SK-N-SH (cell line): ENCODE data around the gene FKBP5.

Source experiments
- CTCF ChIP-seq: fragments of 200-600 bp; sonication (generic); IDR thresholded peaks from 2 replicates; pipeline ENCODE4 v1.6.1; 2017; ENCODE audit warnings: antibody characterized with exemption, mild to moderate bottlenecking, moderate library complexity
- EZH2phosphoT487 ChIP-seq: fragments of 200-600 bp; sonication (generic); IDR thresholded peaks from 2 replicates; pipeline ENCODE4 v1.6.1; 2017; ENCODE audit warnings: low read depth, mixed run types, mild to moderate bottlenecking, antibody characterized with exemption, moderate library complexity, borderline replicate concordance
- JUND ChIP-seq: IDR thresholded peaks from 2 replicates; pipeline ENCODE4 v1.4.0; 2012
- NRF1 ChIP-seq: IDR thresholded peaks from 2 replicates; pipeline ENCODE4 v1.6.1; 2012; ENCODE audit warnings: low read depth, mild to moderate bottlenecking, low read length
- POLR2AphosphoS5 ChIP-seq: IDR thresholded peaks from 2 replicates; pipeline ENCODE4 v1.6.1; 2012; ENCODE audit warnings: low read depth, low read length
- RAD21 ChIP-seq: IDR thresholded peaks from 2 replicates; pipeline ENCODE4 v1.6.1; 2012; ENCODE audit warnings: mild to moderate bottlenecking, low read length
- RCOR1 ChIP-seq: fragments of 150-350 bp; IDR thresholded peaks from 2 replicates; pipeline ENCODE4 v1.6.1; 2017; ENCODE audit warnings: antibody characterized with exemption, low read length
- REST ChIP-seq: IDR thresholded peaks from 2 replicates; pipeline ENCODE4 v1.6.1; 2012; ENCODE audit warnings: mild to moderate bottlenecking, low read depth, low read length, moderate library complexity
- RFX5 ChIP-seq: IDR thresholded peaks from 2 replicates; pipeline ENCODE4 v1.6.1; 2012; ENCODE audit warnings: mild to moderate bottlenecking, improper control_type of control experiment, low read length
- SMC3 ChIP-seq: IDR thresholded peaks from 2 replicates; pipeline ENCODE4 v1.6.1; 2012; ENCODE audit warnings: low read depth, low read length, improper control_type of control experiment
- TAF1 ChIP-seq: IDR thresholded peaks from 2 replicates; pipeline ENCODE4 v1.6.1; 2012; ENCODE audit warnings: low read depth, mild to moderate bottlenecking, low read length, moderate library complexity, borderline replicate concordance
- TCF12 ChIP-seq: IDR thresholded peaks from 2 replicates; pipeline ENCODE4 v1.4.0; 2012
- YY1 ChIP-seq: IDR thresholded peaks from 2 replicates; pipeline ENCODE4 v1.4.0; 2012; ENCODE audit warnings: low read depth, mild to moderate bottlenecking
- TF ChIP-seq, protein P1 (sequence below): fragments of 150-350 bp; IDR thresholded peaks from 2 replicates; pipeline ENCODE4 v1.6.1; 2017; ENCODE audit warnings: antibody characterized with exemption, low read length, low read depth, borderline replicate concordance

- no peak for TF ChIP-seq JUND
- TF ChIP-seq CTCF, result no peak
- no peak for TF ChIP-seq REST
- TF ChIP-seq POLR2AphosphoS5, result no peak
- no peak for TF ChIP-seq RAD21
- TF ChIP-seq RFX5, result no peak
- no peak for TF ChIP-seq EZH2phosphoT487
- no peak for TF ChIP-seq RCOR1
- no peak for TF ChIP-seq SMC3
- no peak for TF ChIP-seq TCF12
- TF ChIP-seq, protein P1, sequence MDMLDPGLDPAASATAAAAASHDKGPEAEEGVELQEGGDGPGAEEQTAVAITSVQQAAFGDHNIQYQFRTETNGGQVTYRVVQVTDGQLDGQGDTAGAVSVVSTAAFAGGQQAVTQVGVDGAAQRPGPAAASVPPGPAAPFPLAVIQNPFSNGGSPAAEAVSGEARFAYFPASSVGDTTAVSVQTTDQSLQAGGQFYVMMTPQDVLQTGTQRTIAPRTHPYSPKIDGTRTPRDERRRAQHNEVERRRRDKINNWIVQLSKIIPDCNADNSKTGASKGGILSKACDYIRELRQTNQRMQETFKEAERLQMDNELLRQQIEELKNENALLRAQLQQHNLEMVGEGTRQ, result no peak
- no peak for TF ChIP-seq TAF1
- TF ChIP-seq NRF1, result no peak
- TF ChIP-seq YY1, result no peak
Measured at GRCh38 chr6:35585658-35586057, 103.1 kb downstream of the FKBP5 start.
